ENCODE results near the gene ATG14. TPM values are rescaled to one million over a fixed set of nuclear protein-coding genes. Genes with fewer than 3 reads are reported as not detected.

Gene ATG14
- polyA plus RNA-seq, 1 of the 3 experiments (the other 2 are of a cell fraction): 4.3 TPM

GRCh38 chr14:55433880-55434804, 22.5 kb upstream of the ATG14 start:
- Histone ChIP-seq H3K36me3 (replicated peaks in 1 of 2; ENCODE audit: control insufficient read depth in 1 of 2, insufficient read depth in 2 of 2, low read length in 1 of 2) (no peaks in the 10 kb centered on the region), H2AFZ (ENCODE audit: low read depth) (no peak overlapping the region), H4K20me1 (ENCODE audit: insufficient read depth) (no peaks in the 10 kb centered on the region), H3K4me3 (ENCODE audit: low read depth in 2 of 2, low read length in 1 of 2) (no peak overlapping the region), H3F3A (replicated peaks; ENCODE audit: insufficient read depth) (no peaks in the 10 kb centered on the region), H3K9me2 (no peaks in the 10 kb centered on the region), H3K9me3 (no peaks in the 10 kb centered on the region), H3K4me1 (ENCODE audit: control insufficient read depth in 1 of 2, insufficient read depth in 2 of 2, low read depth in 1 of 2, low read length in 1 of 2) (no peaks in the 10 kb centered on the region), H3K27me3 (ENCODE audit: insufficient read depth) (peaks cover 15% of the 10 kb centered on the region; the same call in 1 of the 2 replicates), H3K9ac (no peak overlapping the region), H3K79me2 (ENCODE audit: insufficient read depth) (no peaks in the 10 kb centered on the region), H3K4me2 (no peak overlapping the region), H3K27ac (ENCODE audit: low read depth in 2 of 2, low read length in 1 of 2) (no peak overlapping the region)
- ChIA-PET POLR2A (interaction anchor here (0.6 kb wide), 1 partner anchor 46 kb away, joined by 3 read pairs; no protein-coding TSS in a partner anchor), CTCF (interaction anchor here (1.4 to 5.7 kb wide), 2 partner anchors 12 to 221 kb away, joined by 3 to 33 read pairs; no protein-coding TSS in a partner anchor)
- 78% methylated on average over 6 of the region's 6 CpGs for WGBS (ENCODE audit: low lambda C conversion rate)
- DNase-seq: no peak
- TF ChIP-seq CHD2 (IDR thresholded peaks at IDR 0.05; ENCODE audit: low read length, partially characterized antibody): no peak
- no peak for TF ChIP-seq NFIC (IDR thresholded peaks at IDR 0.05; ENCODE audit: borderline replicate concordance)
- TF ChIP-seq SMC3 (IDR thresholded peaks at IDR 0.05; ENCODE audit: low read depth, low read length): no peak
- no peak for TF ChIP-seq USF1 (IDR thresholded peaks at IDR 0.05; ENCODE audit: borderline replicate concordance, low read depth)
- no peak for TF ChIP-seq FOSL2 (IDR thresholded peaks at IDR 0.05; ENCODE audit: borderline replicate concordance, low read depth)
- no peak for TF ChIP-seq JUND (IDR thresholded peaks at IDR 0.05)
- no peak for TF ChIP-seq SIN3A (IDR thresholded peaks at IDR 0.05; ENCODE audit: borderline replicate concordance, low read depth, low read length)
- no peak for TF ChIP-seq FOXJ3 (CRISPR knock-in tag; IDR thresholded peaks at IDR 0.05)
- TF ChIP-seq GABPA (IDR thresholded peaks at IDR 0.05; ENCODE audit: low read depth): no peak

- Histone ChIP-seq H3K4me1 (ENCODE audit: control insufficient read depth in 1 of 2, insufficient read depth in 2 of 2, low read depth in 1 of 2, low read length in 1 of 2) (no peaks in the 10 kb centered on the region), H2AFZ (ENCODE audit: low read depth) (no peak overlapping the region), H3K4me2 (no peak overlapping the region), H3K27me3 (ENCODE audit: insufficient read depth) (peaks cover 15% of the 10 kb centered on the region; the same call in 1 of the 2 replicates), H3K9me3 (no peaks in the 10 kb centered on the region), H3K9me2 (no peaks in the 10 kb centered on the region), H3K9ac (no peak overlapping the region), H3K79me2 (ENCODE audit: insufficient read depth) (no peaks in the 10 kb centered on the region), H4K20me1 (ENCODE audit: insufficient read depth) (no peaks in the 10 kb centered on the region), H3K4me3 (ENCODE audit: low read depth in 2 of 2, low read length in 1 of 2) (no peak overlapping the region), H3K36me3 (replicated peaks in 1 of 2; ENCODE audit: control insufficient read depth in 1 of 2, insufficient read depth in 2 of 2, low read length in 1 of 2) (no peaks in the 10 kb centered on the region), H3K27ac (ENCODE audit: low read depth in 2 of 2, low read length in 1 of 2) (no peak overlapping the region), H3F3A (replicated peaks; ENCODE audit: insufficient read depth) (no peaks in the 10 kb centered on the region)
- TF ChIP-seq MEF2A (IDR thresholded peaks at IDR 0.05; ENCODE audit: borderline replicate concordance, low read depth) (no peak), MXI1 (IDR thresholded peaks at IDR 0.05; ENCODE audit: low read depth, low read length) (no peak), RAD21 (IDR thresholded peaks at IDR 0.05; ENCODE audit: low read length) (no peak), TEAD4 (IDR thresholded peaks at IDR 0.05; ENCODE audit: borderline replicate concordance, insufficient read depth) (no peak), JUND (IDR thresholded peaks at IDR 0.05) (no peak), RCOR1 (IDR thresholded peaks at IDR 0.05; ENCODE audit: low read length) (no peak), SIN3A (IDR thresholded peaks at IDR 0.05; ENCODE audit: borderline replicate concordance, low read depth, low read length) (no peak), USF2 (IDR thresholded peaks at IDR 0.05; ENCODE audit: borderline replicate concordance, low read depth, low read length) (no peak)
- TF ChIP-seq, protein P1, sequence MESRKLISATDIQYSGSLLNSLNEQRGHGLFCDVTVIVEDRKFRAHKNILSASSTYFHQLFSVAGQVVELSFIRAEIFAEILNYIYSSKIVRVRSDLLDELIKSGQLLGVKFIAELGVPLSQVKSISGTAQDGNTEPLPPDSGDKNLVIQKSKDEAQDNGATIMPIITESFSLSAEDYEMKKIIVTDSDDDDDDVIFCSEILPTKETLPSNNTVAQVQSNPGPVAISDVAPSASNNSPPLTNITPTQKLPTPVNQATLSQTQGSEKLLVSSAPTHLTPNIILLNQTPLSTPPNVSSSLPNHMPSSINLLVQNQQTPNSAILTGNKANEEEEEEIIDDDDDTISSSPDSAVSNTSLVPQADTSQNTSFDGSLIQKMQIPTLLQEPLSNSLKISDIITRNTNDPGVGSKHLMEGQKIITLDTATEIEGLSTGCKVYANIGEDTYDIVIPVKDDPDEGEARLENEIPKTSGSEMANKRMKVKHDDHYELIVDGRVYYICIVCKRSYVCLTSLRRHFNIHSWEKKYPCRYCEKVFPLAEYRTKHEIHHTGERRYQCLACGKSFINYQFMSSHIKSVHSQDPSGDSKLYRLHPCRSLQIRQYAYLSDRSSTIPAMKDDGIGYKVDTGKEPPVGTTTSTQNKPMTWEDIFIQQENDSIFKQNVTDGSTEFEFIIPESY (IDR thresholded peaks at IDR 0.05; ENCODE audit: borderline replicate concordance, low read depth): no peak
- TF ChIP-seq, protein P2, sequence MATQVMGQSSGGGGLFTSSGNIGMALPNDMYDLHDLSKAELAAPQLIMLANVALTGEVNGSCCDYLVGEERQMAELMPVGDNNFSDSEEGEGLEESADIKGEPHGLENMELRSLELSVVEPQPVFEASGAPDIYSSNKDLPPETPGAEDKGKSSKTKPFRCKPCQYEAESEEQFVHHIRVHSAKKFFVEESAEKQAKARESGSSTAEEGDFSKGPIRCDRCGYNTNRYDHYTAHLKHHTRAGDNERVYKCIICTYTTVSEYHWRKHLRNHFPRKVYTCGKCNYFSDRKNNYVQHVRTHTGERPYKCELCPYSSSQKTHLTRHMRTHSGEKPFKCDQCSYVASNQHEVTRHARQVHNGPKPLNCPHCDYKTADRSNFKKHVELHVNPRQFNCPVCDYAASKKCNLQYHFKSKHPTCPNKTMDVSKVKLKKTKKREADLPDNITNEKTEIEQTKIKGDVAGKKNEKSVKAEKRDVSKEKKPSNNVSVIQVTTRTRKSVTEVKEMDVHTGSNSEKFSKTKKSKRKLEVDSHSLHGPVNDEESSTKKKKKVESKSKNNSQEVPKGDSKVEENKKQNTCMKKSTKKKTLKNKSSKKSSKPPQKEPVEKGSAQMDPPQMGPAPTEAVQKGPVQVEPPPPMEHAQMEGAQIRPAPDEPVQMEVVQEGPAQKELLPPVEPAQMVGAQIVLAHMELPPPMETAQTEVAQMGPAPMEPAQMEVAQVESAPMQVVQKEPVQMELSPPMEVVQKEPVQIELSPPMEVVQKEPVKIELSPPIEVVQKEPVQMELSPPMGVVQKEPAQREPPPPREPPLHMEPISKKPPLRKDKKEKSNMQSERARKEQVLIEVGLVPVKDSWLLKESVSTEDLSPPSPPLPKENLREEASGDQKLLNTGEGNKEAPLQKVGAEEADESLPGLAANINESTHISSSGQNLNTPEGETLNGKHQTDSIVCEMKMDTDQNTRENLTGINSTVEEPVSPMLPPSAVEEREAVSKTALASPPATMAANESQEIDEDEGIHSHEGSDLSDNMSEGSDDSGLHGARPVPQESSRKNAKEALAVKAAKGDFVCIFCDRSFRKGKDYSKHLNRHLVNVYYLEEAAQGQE (IDR thresholded peaks at IDR 0.05; ENCODE audit: low read depth, low read length): no peak
- DNase-seq: no peak
- ChIA-PET POLR2A (no interaction called here), CTCF (interaction anchor here (0.9 kb wide), 1 partner anchor 9 kb away, joined by 3 read pairs; no protein-coding TSS in a partner anchor)
- WGBS (ENCODE audit: low lambda C conversion rate): 65% methylated on average over 3 of the region's 3 CpGs
Measured at GRCh38 chr14:55432628-55433027, 21.0 kb upstream of the ATG14 start.

All from SK-N-SH (cell line).